ENCODE measurements around the gene HSD17B1. TPM values are rescaled to one million over a fixed set of nuclear protein-coding genes. Genes with fewer than 3 reads are reported as not detected.

The HSD17B1 gene
- total and polyA plus RNA-seq, 2 of the 13 experiments (the other 11 are each of a cell fraction or from before 2014, with no cell fraction given) = 0.54 to 0.93 TPM

- Histone ChIP-seq H3K27me3 (ENCODE audit: control insufficient read depth in 1 of 2, insufficient read depth in 2 of 2, low read length in 2 of 2) (no peaks in the 10 kb centered on the region; a peak in 1 of 5 replicates), H3K4me3 (replicated peaks in 1 of 3; ENCODE audit: insufficient read depth in 1 of 3, low read depth in 2 of 3, low read length in 3 of 3) (no peak overlapping the region), H3K9ac (ENCODE audit: insufficient read depth, low read depth, low read length) (no peak overlapping the region), H3K79me2 (ENCODE audit: insufficient read depth, low read length) (peaks cover 14% of the 10 kb centered on the region), H3K27ac (ENCODE audit: extremely low read length, insufficient read depth, low read length) (no peak overlapping the region), H3K4me2 (ENCODE audit: low read depth, low read length) (no peak overlapping the region), H4K20me1 (ENCODE audit: insufficient read depth, low read length) (no peaks in the 10 kb centered on the region), H3K36me3 (replicated peaks in 1 of 2; ENCODE audit: control insufficient read depth in 1 of 2, insufficient read depth in 2 of 2, low read length in 2 of 2) (peaks cover 39 to 72% of the 10 kb centered on the region in 2 experiments), H2AFZ (ENCODE audit: low read length) (no peak overlapping the region), H3K4me1 (ENCODE audit: insufficient read depth, low read length) (peaks cover 11% of the 10 kb centered on the region), H3K9me3 (ENCODE audit: low read length) (no peaks in the 10 kb centered on the region)
- BruUV-seq (replicated peaks) = no TSS peak
- TF ChIP-seq E2F5 (CRISPR knock-in tag; conservative IDR thresholded peaks at IDR 0.05) (no peak), ZNF512 (CRISPR knock-in tag; IDR thresholded peaks at IDR 0.05) (no peak), CHD2 (IDR thresholded peaks at IDR 0.05; ENCODE audit: low read depth, low read length) (no peak), CAMTA2 (CRISPR knock-in tag; IDR thresholded peaks at IDR 0.05; ENCODE audit: borderline replicate concordance) (no peak), AGO2 (optimal IDR thresholded peaks at IDR 0.05; ENCODE audit: low read depth, low read length) (peak; percentile 65), MXD4 (CRISPR knock-in tag; IDR thresholded peaks at IDR 0.05) (no peak)
- 94% methylated on average over 5 of the region's 10 CpGs for WGBS (ENCODE audit: low lambda C conversion rate)
- CTCF ChIA-PET (ENCODE audit: low intra/inter-chr PET ratio, low total read pairs) = no interaction called here
- ATAC-seq = no peak
- in situ Hi-C loops (cut with HindIII; ENCODE audit: extremely low pct_ligation_motif_present, low pct_unique_long_range_greater_than_20kb) = no loop called here
- POLR2A ChIA-PET = interaction anchor here (0.5 to 2.9 kb wide), 2 partner anchors 27 to 182 kb away, joined by 3 to 11 read pairs; partner anchors contain the start of genes RETREG3 and TUBG1
- DNase-seq (ENCODE audit: low spot score) = no peak
- intact Hi-C loops (cut with micrococcal nuclease; ENCODE audit: unreplicated experiment) = no loop called here
- FAIRE-seq = no peak
Observed at GRCh38 chr17:42581744-42582270, 29.1 kb downstream of the HSD17B1 start.
